ENCODE results near the gene C5AR2.
"Not testable (repeated sequence)": the region's sequence is repeated elsewhere in the genome, so short reads cannot be mapped to it uniquely, and the experiment has no call there.

C5AR2 gene

DNA sequence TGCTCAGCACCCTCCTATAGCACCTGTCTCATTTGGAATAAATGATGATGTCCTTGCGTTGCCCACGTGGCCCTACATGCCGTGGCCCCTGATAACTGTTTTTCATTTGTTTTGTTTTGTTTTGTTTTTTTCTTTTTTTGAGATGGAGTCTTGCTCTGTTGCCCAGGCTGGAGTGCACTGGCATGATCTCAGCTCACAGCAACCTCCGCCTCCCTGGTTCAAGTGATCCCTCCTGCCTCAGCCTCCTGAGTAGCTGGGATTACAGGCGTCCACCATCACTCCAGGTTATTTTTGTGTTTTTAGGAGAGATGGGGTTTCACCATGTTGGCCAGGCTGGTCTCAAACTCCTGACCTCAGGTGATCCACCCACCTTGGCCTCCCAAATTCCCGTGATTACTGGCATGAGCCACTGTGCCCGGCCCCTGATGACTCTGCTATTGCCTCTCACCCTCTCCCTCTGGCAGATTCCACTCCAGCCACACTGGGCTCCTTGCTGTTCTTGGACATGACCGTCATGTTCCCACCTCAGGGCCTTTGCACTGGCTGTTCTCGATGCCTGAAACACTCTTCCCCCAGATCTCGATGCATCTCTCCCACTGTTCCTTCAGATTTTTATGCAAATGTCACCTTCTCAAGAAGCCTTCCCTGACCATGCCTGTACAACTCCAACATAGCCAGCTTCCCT, 7.4 kb downstream of the C5AR2 start:
- DNase-seq (ENCODE audit: low spot score), result no peak
- TF ChIP-seq, protein P1, sequence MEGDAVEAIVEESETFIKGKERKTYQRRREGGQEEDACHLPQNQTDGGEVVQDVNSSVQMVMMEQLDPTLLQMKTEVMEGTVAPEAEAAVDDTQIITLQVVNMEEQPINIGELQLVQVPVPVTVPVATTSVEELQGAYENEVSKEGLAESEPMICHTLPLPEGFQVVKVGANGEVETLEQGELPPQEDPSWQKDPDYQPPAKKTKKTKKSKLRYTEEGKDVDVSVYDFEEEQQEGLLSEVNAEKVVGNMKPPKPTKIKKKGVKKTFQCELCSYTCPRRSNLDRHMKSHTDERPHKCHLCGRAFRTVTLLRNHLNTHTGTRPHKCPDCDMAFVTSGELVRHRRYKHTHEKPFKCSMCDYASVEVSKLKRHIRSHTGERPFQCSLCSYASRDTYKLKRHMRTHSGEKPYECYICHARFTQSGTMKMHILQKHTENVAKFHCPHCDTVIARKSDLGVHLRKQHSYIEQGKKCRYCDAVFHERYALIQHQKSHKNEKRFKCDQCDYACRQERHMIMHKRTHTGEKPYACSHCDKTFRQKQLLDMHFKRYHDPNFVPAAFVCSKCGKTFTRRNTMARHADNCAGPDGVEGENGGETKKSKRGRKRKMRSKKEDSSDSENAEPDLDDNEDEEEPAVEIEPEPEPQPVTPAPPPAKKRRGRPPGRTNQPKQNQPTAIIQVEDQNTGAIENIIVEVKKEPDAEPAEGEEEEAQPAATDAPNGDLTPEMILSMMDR (IDR thresholded peaks at IDR 0.05; ENCODE audit: borderline replicate concordance, control extremely low read depth, extremely low read depth, insufficient read depth, missing control alignments), result no peak
- in situ Hi-C loops (cut with MboI; ENCODE audit: low sequenced_read_pairs, unreplicated experiment), result no loop called here

DNA sequence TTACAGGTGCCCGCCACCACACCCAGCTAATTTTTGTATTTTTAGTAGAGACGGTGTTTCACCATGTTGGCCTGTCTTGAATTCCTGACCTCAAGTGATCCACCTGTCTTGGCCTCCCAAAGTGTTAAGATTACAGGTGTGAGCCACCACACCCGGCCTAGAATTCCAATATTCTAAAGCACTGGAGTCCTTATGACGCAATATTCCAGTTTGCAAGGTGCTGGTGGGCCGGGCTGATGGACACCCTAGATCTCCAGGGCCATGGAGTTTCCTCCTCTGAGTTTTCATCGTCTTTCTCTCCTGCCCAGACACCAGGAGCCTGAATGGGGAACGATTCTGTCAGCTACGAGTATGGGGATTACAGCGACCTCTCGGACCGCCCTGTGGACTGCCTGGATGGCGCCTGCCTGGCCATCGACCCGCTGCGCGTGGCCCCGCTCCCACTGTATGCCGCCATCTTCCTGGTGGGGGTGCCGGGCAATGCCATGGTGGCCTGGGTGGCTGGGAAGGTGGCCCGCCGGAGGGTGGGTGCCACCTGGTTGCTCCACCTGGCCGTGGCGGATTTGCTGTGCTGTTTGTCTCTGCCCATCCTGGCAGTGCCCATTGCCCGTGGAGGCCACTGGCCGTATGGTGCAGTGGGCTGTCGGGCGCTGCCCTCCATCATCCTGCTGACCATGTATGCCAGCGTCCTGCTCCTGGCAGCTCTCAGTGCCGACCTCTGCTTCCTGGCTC, 8.7 kb downstream of the C5AR2 start:
- in situ Hi-C loops (cut with MboI; ENCODE audit: low sequenced_read_pairs, unreplicated experiment), result no loop called here
- no peak for DNase-seq (ENCODE audit: low spot score)
- TF ChIP-seq, protein P1 (IDR thresholded peaks at IDR 0.05; ENCODE audit: borderline replicate concordance, control extremely low read depth, extremely low read depth, insufficient read depth, missing control alignments), result no peak

DNA sequence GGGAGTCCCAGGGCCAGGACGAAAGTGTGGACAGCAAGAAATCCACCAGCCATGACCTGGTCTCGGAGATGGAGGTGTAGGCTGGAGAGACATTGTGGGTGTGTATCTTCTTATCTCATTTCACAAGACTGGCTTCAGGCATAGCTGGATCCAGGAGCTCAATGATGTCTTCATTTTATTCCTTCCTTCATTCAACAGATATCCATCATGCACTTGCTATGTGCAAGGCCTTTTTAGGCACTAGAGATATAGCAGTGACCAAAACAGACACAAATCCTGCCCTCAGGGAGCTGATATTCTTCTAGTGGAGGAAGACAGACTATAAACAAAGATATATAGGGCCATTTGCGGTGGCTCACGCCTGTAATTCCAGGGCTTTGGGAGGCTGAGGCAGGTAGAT, 9.8 kb downstream of the C5AR2 start:
- DNase-seq (ENCODE audit: low spot score), result no peak
- TF ChIP-seq, protein P1 (IDR thresholded peaks at IDR 0.05; ENCODE audit: borderline replicate concordance, control extremely low read depth, extremely low read depth, insufficient read depth, missing control alignments), result no peak
- in situ Hi-C loops (cut with MboI; ENCODE audit: low sequenced_read_pairs, unreplicated experiment), result no loop called here

DNA sequence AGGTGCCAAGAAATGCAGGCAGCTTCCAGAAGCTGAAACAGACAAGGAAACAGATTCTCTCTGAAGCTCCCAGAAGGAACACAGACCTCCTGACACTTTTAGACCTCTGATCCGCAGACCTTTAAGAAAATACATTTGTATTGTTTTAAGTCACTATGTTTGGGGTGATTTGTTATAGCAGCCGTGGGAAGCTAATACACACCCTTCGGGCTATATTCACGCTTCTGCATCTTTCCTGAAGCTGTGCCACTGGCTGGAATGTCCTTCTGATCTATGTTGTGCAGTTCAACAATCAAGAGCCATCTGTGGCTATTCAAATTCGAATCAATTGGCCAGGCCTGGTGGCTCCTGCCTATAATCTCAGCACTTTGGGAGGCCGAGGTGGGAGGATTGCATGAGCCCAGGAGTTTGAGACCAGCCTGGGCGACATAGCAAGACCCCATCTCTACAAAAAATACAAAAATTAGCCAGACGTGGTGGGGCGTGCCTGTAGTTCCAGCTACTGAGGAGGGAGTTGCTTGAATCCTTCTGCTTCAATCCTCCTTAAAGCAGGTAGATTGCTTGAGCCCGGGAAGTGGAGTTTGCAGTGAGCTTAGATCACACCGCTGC, 11.3 kb downstream of the C5AR2 start:
- in situ Hi-C loops (cut with MboI; ENCODE audit: low sequenced_read_pairs, unreplicated experiment), result no loop called here
- TF ChIP-seq, protein P1 (IDR thresholded peaks at IDR 0.05; ENCODE audit: borderline replicate concordance, control extremely low read depth, extremely low read depth, insufficient read depth, missing control alignments), result no peak
- no peak for DNase-seq (ENCODE audit: low spot score)

DNA sequence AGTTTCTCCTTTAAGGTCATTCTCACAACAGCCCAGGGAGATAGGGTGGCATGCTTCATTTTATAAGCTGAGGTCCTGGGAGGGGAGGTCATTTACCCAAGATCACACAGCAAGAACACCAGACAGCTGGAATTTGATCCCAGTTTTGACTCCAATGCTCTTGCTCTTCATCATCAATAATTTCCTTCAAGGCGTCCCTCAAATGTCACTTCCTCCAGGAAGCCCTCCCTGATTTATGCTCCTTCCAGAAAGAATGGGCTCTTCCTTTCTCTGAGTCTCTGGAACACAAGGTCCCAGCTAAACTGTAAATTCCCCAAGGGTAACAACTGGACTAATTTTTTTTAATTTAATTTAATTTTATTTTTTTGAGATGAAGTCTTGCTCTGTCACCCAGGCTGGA, 12.4 kb downstream of the C5AR2 start:
- TF ChIP-seq, protein P1 (IDR thresholded peaks at IDR 0.05; ENCODE audit: borderline replicate concordance, control extremely low read depth, extremely low read depth, insufficient read depth, missing control alignments), result no peak
- in situ Hi-C loops (cut with MboI; ENCODE audit: low sequenced_read_pairs, unreplicated experiment), result no loop called here
- DNase-seq (ENCODE audit: low spot score), result no peak

DNA sequence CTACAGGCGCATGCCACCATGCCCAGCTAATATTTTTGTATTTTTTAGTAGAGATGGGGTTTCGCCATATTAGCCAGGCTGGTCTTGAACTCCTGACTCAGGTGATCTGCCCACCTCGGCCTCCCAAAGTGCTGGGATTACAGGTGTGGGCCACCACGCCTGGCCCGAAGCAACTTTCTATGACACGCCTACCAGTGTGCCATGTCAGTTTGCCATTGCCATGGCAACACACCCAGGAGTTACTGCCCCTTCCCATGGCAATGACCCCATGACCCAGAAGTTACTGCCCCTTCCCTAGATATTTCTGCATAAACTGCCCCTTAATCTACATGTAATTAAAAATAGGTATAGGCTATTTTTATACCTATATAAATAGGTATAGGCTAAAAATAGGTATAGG, 14.0 kb downstream of the C5AR2 start:
- DNase-seq (ENCODE audit: low spot score); in situ Hi-C loops (cut with MboI; ENCODE audit: low sequenced_read_pairs, unreplicated experiment): not testable (repeated sequence)

Data from GM13976 (cell line).